Endothelial cell of umbilical vein (primary cell): ENCODE results near the gene SDF4. TPM values are rescaled to one million over a fixed set of nuclear protein-coding genes. Genes with fewer than 3 reads are reported as not detected.

Experiments used
- BruUV-seq: library from RNA; stranded (reverse); fragments of 400-500 nt; replicated peaks from 2 replicates; lab custom pipeline; 2021; lab: Mats Ljungman, UMichigan
- CTCF ChIA-PET: fragments of 300-600, 350-600 bp; sonication (Branson Sonifier 250); formaldehyde crosslinking; loops from one replicate; lab custom pipeline; 2021; ENCODE audit warnings: antibody characterized with exemption, inconsistent platforms; lab: Charles Lee
- POLR2A ChIA-PET: fragments of 300-600, 350-600 bp; sonication (Branson Sonifier 250); formaldehyde crosslinking; loops from one replicate; lab custom pipeline; 2021; ENCODE audit warnings: antibody characterized with exemption, inconsistent platforms; lab: Charles Lee
- DNase-seq: peaks from one replicate; pipeline ENCODE4 v3.0.0-alpha.2; 2011; ENCODE audit warnings: low read depth, low spot score
- FAIRE-seq: peaks from 2 replicates; lab custom pipeline; 2011; peaks lifted over from hg19 to GRCh38; lab: Jason Lieb, UNC
- H2AFZ ChIP-seq: 2 replicates; pipeline ENCODE4 v1.6.0; 2012; ENCODE audit warnings: low read depth, low read length, control low read depth, inconsistent platforms
- H3K27ac ChIP-seq: 2 replicates; pipeline ENCODE4 v1.5.1; 2011; ENCODE audit warnings: low read depth, mild to moderate bottlenecking, control low read depth, low read length, moderate library complexity; ENCODE audit not compliant: insufficient read depth
- H3K27me3 ChIP-seq, 2 experiments: 2 replicates each; pipeline versions ENCODE4 v1.6.0 to v1.6.1; 2011; ENCODE audit warnings: low read length in 2 of 2, mixed read lengths in 1 of 2; ENCODE audit not compliant: control insufficient read depth in 2 of 2, insufficient read depth in 2 of 2
- H3K36me3 ChIP-seq, 2 experiments: 2 replicates in 1 of 2; 3 replicates in 1 of 2; pipeline ENCODE4 v1.5.1; 2011; ENCODE audit warnings: low read length in 2 of 2, mild to moderate bottlenecking in 1 of 2, moderate library complexity in 1 of 2; ENCODE audit not compliant: control insufficient read depth in 2 of 2, insufficient read depth in 2 of 2; ENCODE audit errors: extremely low read depth in 1 of 2
- H3K4me1 ChIP-seq: 3 replicates; pipeline ENCODE4 v1.5.1; 2011; ENCODE audit warnings: mild to moderate bottlenecking, low read length; ENCODE audit not compliant: control insufficient read depth, insufficient read depth; ENCODE audit errors: extremely low read depth
- H3K4me2 ChIP-seq: 2 replicates; pipeline ENCODE4 v1.6.1; 2011; ENCODE audit warnings: low read length, control low read depth, mixed read lengths; ENCODE audit not compliant: insufficient read depth
- H3K4me3 ChIP-seq, 3 experiments: fragments of 200-600 bp in 1 of 3; sonication (generic), shearing (Covaris generic) in 1 of 3; replicated peaks in 1 of 3; 2 replicates each; pipeline ENCODE4 v1.5.1; 2011 to 2016; ENCODE audit warnings: control low read depth in 3 of 3, low read length in 3 of 3, mild to moderate bottlenecking in 2 of 3, inconsistent platforms in 1 of 3, low read depth in 1 of 3, moderate library complexity in 1 of 3; ENCODE audit not compliant: insufficient read depth in 1 of 3
- H3K79me2 ChIP-seq: 2 replicates; pipeline ENCODE4 v1.6.0; 2012; ENCODE audit warnings: low read length, inconsistent platforms; ENCODE audit not compliant: control insufficient read depth, insufficient read depth
- H3K9ac ChIP-seq: replicated peaks from 2 replicates; pipeline ENCODE3; 2011; ENCODE audit warnings: low read length, control low read depth; ENCODE audit not compliant: insufficient read depth; ENCODE audit errors: extremely low read depth
- H3K9me1 ChIP-seq: replicated peaks from 3 replicates; pipeline ENCODE4 v1.6.0; 2011; ENCODE audit warnings: mild to moderate bottlenecking, low read length; ENCODE audit not compliant: control insufficient read depth, insufficient read depth; ENCODE audit errors: extremely low read depth
- H3K9me3 ChIP-seq: replicated peaks from 2 replicates; pipeline ENCODE4 v1.5.1; 2012; ENCODE audit warnings: low read length, inconsistent platforms; ENCODE audit not compliant: control insufficient read depth, insufficient read depth
- H4K20me1 ChIP-seq: replicated peaks from 2 replicates; pipeline ENCODE3; 2011; ENCODE audit warnings: mild to moderate bottlenecking, low read length; ENCODE audit not compliant: control insufficient read depth, insufficient read depth; ENCODE audit errors: extremely low read depth
- CTCF ChIP-seq, 2 donors: IDR thresholded peaks; 1 replicate in 1 of 2; 2 replicates in 1 of 2; pipeline ENCODE4 v1.5.1; 2011; ENCODE audit warnings: low read length in 2 of 2, mild to moderate bottlenecking in 2 of 2, moderate library complexity in 2 of 2, control low read depth in 1 of 2, inconsistent platforms in 1 of 2, low read depth in 1 of 2; ENCODE audit not compliant: insufficient read depth in 1 of 2; ENCODE audit errors: extremely low read depth in 1 of 2
- EZH2 ChIP-seq: IDR thresholded peaks from 2 replicates; pipeline ENCODE4 v1.6.1; 2012; ENCODE audit warnings: borderline replicate concordance, low read depth, mild to moderate bottlenecking, moderate library complexity, low read length, inconsistent platforms; ENCODE audit not compliant: severe bottlenecking
- FOS ChIP-seq: IDR thresholded peaks from 2 replicates; pipeline ENCODE4 v1.6.1; 2011; ENCODE audit warnings: mild to moderate bottlenecking, low read length, moderate library complexity, borderline replicate concordance; ENCODE audit not compliant: insufficient read depth
- GATA2 ChIP-seq: IDR thresholded peaks from 2 replicates; pipeline ENCODE4 v1.7.0; 2011; ENCODE audit warnings: low read depth, mild to moderate bottlenecking, moderate library complexity, mixed read lengths, low read length; ENCODE audit not compliant: insufficient read length, insufficient read depth
- JUN ChIP-seq: IDR thresholded peaks from 2 replicates; pipeline ENCODE4 v1.6.1; 2011; ENCODE audit warnings: borderline replicate concordance, low read depth; ENCODE audit not compliant: insufficient read length, insufficient read depth
- MYC ChIP-seq: IDR thresholded peaks from one replicate; pipeline ENCODE4 v1.6.1; 2011; ENCODE audit warnings: mild to moderate bottlenecking, low read depth, low read length
- POLR2A ChIP-seq: IDR thresholded peaks from 2 replicates; pipeline ENCODE4 v1.6.1; 2012; ENCODE audit warnings: low read depth, mild to moderate bottlenecking, control low read depth, low read length
- POLR2AphosphoS5 ChIP-seq: IDR thresholded peaks from 2 replicates; pipeline ENCODE4 v1.6.1; 2012; ENCODE audit warnings: low read depth, mild to moderate bottlenecking, control low read depth, low read length, moderate library complexity; ENCODE audit not compliant: insufficient read depth
- dilution Hi-C: fragments of 300-500 bp; cut with MboI; formaldehyde crosslinking; loops from one replicate; pipeline ENCODE4 v1.15.0; 2019; ENCODE audit warnings: low sequenced_read_pairs; ENCODE audit not compliant: extremely low pct_ligation_motif_present
- intact Hi-C: fragments of 100-400 bp; cut with micrococcal nuclease; formaldehyde crosslinking; loops from one replicate; pipeline ENCODE4 v1.10.0; 2022
- polyA plus RNA-seq, 4 experiments: library from polyadenylated mRNA; depleted of rRNA in 3 of 4; stranded (reverse) in 3 of 4; unstranded in 1 of 4; fragments of >200 nt; gene quantifications; 2 replicates each; pipeline versions ENCODE4 v1.2.1 to v1.2.3, GENCODE V29; 2011 to 2012; ENCODE audit warnings: missing spikeins in 1 of 4
- total RNA-seq: library from RNA; stranded (reverse); gene quantifications from 2 replicates; pipeline ENCODE4 v1.2.3, GENCODE V29; 2021
- TF ChIP-seq, protein P1 (sequence below): IDR thresholded peaks from 2 replicates; pipeline ENCODE4 v1.6.1; 2011; ENCODE audit not compliant: insufficient read depth, insufficient read length

The SDF4 gene
- total and polyA plus RNA-seq, 2 donors (not counting 3 experiments of a cell fraction or from before 2014, with no cell fraction given), result 175 to 185 TPM

GRCh38 chr1:1273512-1274298 lies 41.9 kb upstream of the SDF4 start, which contains the start of gene UBE2J2:
TSS of gene UBE2J2 (minus strand) at chr1:1273854. CDS start at chr1:1267992, 5,862 bp downstream.
- Histone ChIP-seq H3K27me3 (no peaks in the 10 kb centered on the region), H3K4me1 (peaks cover 24% of the 10 kb centered on the region), H3K9me3 (no peaks in the 10 kb centered on the region), H3K36me3 (no peaks in the 10 kb centered on the region), H3K27ac (peak within 1 kb of the TSS; percentile 69), H3K4me2 (peak within 1 kb of the TSS; percentile 71), H4K20me1 (no peaks in the 10 kb centered on the region), H2AFZ (peak within 1 kb of the TSS; percentile 89), H3K79me2 (peaks cover 39% of the 10 kb centered on the region), H3K9ac (peak within 1 kb of the TSS; percentile 90), H3K9me1 (no peaks in the 10 kb centered on the region), H3K4me3 (peak within 1 kb of the TSS; percentile 47 to 72 (median 64))
- TF ChIP-seq, protein P1, sequence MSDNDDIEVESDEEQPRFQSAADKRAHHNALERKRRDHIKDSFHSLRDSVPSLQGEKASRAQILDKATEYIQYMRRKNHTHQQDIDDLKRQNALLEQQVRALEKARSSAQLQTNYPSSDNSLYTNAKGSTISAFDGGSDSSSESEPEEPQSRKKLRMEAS, result no peak
- TF ChIP-seq POLR2A (peak; percentile 84), GATA2 (no peak), FOS (no peak), POLR2AphosphoS5 (peak; percentile 96), CTCF (IDR thresholded peaks at IDR 0.05; ENCODE audit: extremely low read depth in 1 of 2, insufficient read depth in 1 of 2, low read depth in 1 of 2, low read length in 2 of 2) (peak in 1 of 2 donors; percentile 3), EZH2 (no peak), JUN (no peak), MYC (no peak)
- intact Hi-C loops, result loop anchor here (1.0 to 5.0 kb wide), 5 partner anchors 17 to 261 kb away; partner anchors contain the start of genes C1QTNF12, ISG15 and PUSL1
- DNase-seq (peak; percentile 84), FAIRE-seq (peak; percentile 78)
- dilution Hi-C loops, result no loop called here
- CTCF ChIA-PET, result interaction anchor here (0.6 to 2.1 kb wide), 9 partner anchors 8 to 255 kb away, joined by 3 to 11 read pairs (median 3); no protein-coding TSS in a partner anchor
- BruUV-seq, result no TSS peak
- POLR2A ChIA-PET, result interaction anchor here (0.6 kb wide), 2 partner anchors 69 to 342 kb away, joined by 3 to 5 read pairs; partner anchors contain the start of gene MIB2
